Heart left ventricle (tissue), 13 donors: ENCODE measurements around the gene EYS.

Source experiments
- POLR2A ChIP-seq, 2 donors: fragments of 450-650 bp; IDR thresholded peaks; one replicate each; pipeline ENCODE4 v1.6.1; 2017; ENCODE audit warnings: antibody characterized with exemption in 2 of 2, mild to moderate bottlenecking in 2 of 2, moderate library complexity in 2 of 2
- TF ChIP-seq, protein P1 (sequence below), 12 donors: fragments of 200-600 bp; sonication (generic) in 4 of 12; IDR thresholded peaks; one replicate each; pipeline versions ENCODE4 v1.5.0 to v1.8.0; 2018 to 2022; ENCODE audit warnings: antibody characterized with exemption in 12 of 12, mild to moderate bottlenecking in 5 of 12
- donor health status: ischemic (EF 13 %, LVEDD 7.1; RV severe dilation, severe dysfunction).
- donor health status: DM: no; HTN: yes; CAD: no.
- donor health status: DM: no; HTN: no; CAD: no.
- donor health status: ischemic (EF 25% LVEDD 6.9; RV normal size, moderate dysfunction).
- donor health status: ischemic (EF 25% LVEDD 5.7; RV mildly dilated, moderate dysfunction).
- donor health status: ischemic (EF 35%, LVEDD 5.7; RV mildly dilated, moderate dysfunction).
- donor health status: nonischemic (EF 11% LVEDD 7.7; RV severe dilation, severe dysfunction).
- donor health status: DM: yes; HTN: yes; CAD: no.
- donor health status: PGD.
- donor health status: ischemic (EF 29% LVEDD 5.4; RV normal size, mild dysfunction).
- donor health status: nonischemic (EF 23%, LVEDD 6.1; RV moderate dilation, normal function).

DNA sequence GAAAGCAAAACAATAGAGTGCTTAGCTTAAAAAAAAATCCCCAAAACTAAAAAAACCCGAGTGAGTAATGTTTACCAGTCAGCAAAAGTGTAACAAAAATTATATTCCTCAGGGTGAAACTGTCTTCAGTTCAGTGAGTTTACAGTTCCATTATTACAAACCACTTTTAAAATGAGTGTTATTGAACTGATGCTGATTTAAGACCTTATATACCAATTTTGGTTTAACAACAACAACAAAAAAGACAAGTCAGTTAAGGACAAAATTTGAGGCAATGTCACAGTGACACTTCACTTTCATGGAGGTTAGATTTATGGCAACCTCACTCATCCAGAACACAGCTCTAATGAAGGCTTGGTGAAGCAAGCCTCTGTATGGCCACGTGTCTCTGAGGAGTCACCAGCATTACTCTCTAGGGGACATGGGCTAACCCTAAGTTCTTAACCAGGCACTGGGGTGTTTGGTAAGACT lies 1440.6 kb downstream of the EYS start:
- TF ChIP-seq, protein P1, sequence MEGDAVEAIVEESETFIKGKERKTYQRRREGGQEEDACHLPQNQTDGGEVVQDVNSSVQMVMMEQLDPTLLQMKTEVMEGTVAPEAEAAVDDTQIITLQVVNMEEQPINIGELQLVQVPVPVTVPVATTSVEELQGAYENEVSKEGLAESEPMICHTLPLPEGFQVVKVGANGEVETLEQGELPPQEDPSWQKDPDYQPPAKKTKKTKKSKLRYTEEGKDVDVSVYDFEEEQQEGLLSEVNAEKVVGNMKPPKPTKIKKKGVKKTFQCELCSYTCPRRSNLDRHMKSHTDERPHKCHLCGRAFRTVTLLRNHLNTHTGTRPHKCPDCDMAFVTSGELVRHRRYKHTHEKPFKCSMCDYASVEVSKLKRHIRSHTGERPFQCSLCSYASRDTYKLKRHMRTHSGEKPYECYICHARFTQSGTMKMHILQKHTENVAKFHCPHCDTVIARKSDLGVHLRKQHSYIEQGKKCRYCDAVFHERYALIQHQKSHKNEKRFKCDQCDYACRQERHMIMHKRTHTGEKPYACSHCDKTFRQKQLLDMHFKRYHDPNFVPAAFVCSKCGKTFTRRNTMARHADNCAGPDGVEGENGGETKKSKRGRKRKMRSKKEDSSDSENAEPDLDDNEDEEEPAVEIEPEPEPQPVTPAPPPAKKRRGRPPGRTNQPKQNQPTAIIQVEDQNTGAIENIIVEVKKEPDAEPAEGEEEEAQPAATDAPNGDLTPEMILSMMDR (IDR thresholded peaks at IDR 0.05) = no peak
- no peak for TF ChIP-seq POLR2A (IDR thresholded peaks at IDR 0.05)
